GM13977 (cell line): Measurements from ENCODE around the gene INPP5D.

Source experiments
- DNase-seq: peaks from one replicate; pipeline ENCODE4 v3.0.0; 2012; ENCODE audit warnings: low spot score
- CTCF ChIP-seq: IDR thresholded peaks from 2 replicates; pipeline ENCODE4 v1.5.1; 2012; ENCODE audit warnings: mild to moderate bottlenecking, control low read depth; ENCODE audit not compliant: insufficient read depth; ENCODE audit errors: extremely low read depth, missing control alignments
- in situ Hi-C: fragments of 300-500 bp; cut with MboI; formaldehyde crosslinking; loops from one replicate; pipeline ENCODE4 v1.12.0; 2022; ENCODE audit warnings: low sequenced_read_pairs, low pct_unique_long_range_greater_than_20kb, mixed read lengths, inconsistent platforms; ENCODE audit not compliant: unreplicated experiment

Gene INPP5D

GRCh38 chr2:233023007-233023760, 37.0 kb upstream of the INPP5D start:
- DNase-seq: no peak
- no peak for TF ChIP-seq CTCF
- in situ Hi-C loops: no loop called here

GRCh38 chr2:233023761-233024410, 36.3 kb upstream of the INPP5D start:
- no peak for TF ChIP-seq CTCF
- in situ Hi-C loops: no loop called here
- no peak for DNase-seq

- no peak for TF ChIP-seq CTCF
- in situ Hi-C loops: loop anchor here (25.0 kb wide), 1 partner anchor 163 kb away; the partner anchor contains the start of gene SNORC
- DNase-seq: no peak
These were observed 34.4 kb upstream of the INPP5D start for GRCh38 chr2:233025706-233026105.

- no peak for TF ChIP-seq CTCF
- DNase-seq: no peak
- in situ Hi-C loops: loop anchor here (25.0 kb wide), 1 partner anchor 164 kb away; the partner anchor contains the start of gene SNORC
These were observed 33.8 kb upstream of the INPP5D start for GRCh38 chr2:233026198-233026813.

GRCh38 chr2:233029321-233029720, 30.8 kb upstream of the INPP5D start:
- in situ Hi-C loops: loop anchor here (25.0 kb wide), 1 partner anchor 167 kb away; the partner anchor contains the start of gene SNORC
- no peak for TF ChIP-seq CTCF
- DNase-seq: no peak

- TF ChIP-seq CTCF: no peak
- no peak for DNase-seq
- in situ Hi-C loops: loop anchor here (25.0 kb wide), 1 partner anchor 170 kb away; the partner anchor contains the start of gene SNORC
These were observed 28.3 kb upstream of the INPP5D start for GRCh38 chr2:233031556-233032500.
